PC-9 (cell line): ENCODE results near the gene ZBTB26. TPM values are rescaled to one million over a fixed set of nuclear protein-coding genes. Genes with fewer than 3 reads are reported as not detected.
"Not testable (repeated sequence)": the region's sequence is repeated elsewhere in the genome, so short reads cannot be mapped to it uniquely, and the experiment has no call there.

Source experiments
- BruUV-seq: library from RNA; stranded (reverse); fragments of 400-500 nt; replicated peaks from 2 replicates; lab custom pipeline; 2021; lab: Mats Ljungman, UMichigan
- CTCF ChIA-PET: fragments of 300-600 bp; sonication (Branson Sonifier 250); formaldehyde crosslinking; loops from one replicate; lab custom pipeline; 2022; ENCODE audit warnings: antibody characterized with exemption; lab: Charles Lee
- POLR2A ChIA-PET: fragments of 300-600 bp; sonication (Branson Sonifier 250); formaldehyde crosslinking; loops from one replicate; lab custom pipeline; 2022; ENCODE audit warnings: antibody characterized with exemption; ENCODE audit not compliant: unreplicated experiment; lab: Charles Lee
- DNase-seq, 2 experiments: peaks; one replicate each; pipeline versions ENCODE4 v3.0.0 to v3.0.0-alpha.2; 2015 to 2022; ENCODE audit warnings: mixed read lengths in 1 of 2
- H2AFZ ChIP-seq: fragments of 200-600 bp; sonication (generic); 2 replicates; pipeline ENCODE4 v1.8.1; 2017; ENCODE audit warnings: antibody characterized with exemption
- H3F3A ChIP-seq: fragments of 200-600 bp; sonication (generic); 2 replicates; pipeline ENCODE4 v1.8.1; 2017; ENCODE audit warnings: antibody characterized with exemption, mild to moderate bottlenecking, low read depth; ENCODE audit not compliant: insufficient read depth
- H3K27ac ChIP-seq: fragments of 200-600 bp; sonication (generic); 2 replicates; pipeline ENCODE4 v1.6.1; 2016; ENCODE audit warnings: mixed run types
- H3K27me3 ChIP-seq: fragments of 200-600 bp; sonication (generic); 2 replicates; pipeline ENCODE4 v1.6.1; 2016; ENCODE audit warnings: low read depth, mixed run types; ENCODE audit not compliant: insufficient read depth
- H3K36me3 ChIP-seq: fragments of 200-600 bp; sonication (generic); 2 replicates; pipeline ENCODE4 v1.6.1; 2016; ENCODE audit warnings: low read depth, mixed run types
- H3K4me1 ChIP-seq: fragments of 200-600 bp; sonication (generic); replicated peaks from 2 replicates; pipeline ENCODE4 v1.6.1; 2016; ENCODE audit warnings: mixed run types; ENCODE audit not compliant: insufficient read depth
- H3K4me2 ChIP-seq: fragments of 200-600 bp; sonication (generic); 2 replicates; pipeline ENCODE4 v1.6.1; 2017; ENCODE audit warnings: mixed run types
- H3K4me3 ChIP-seq: fragments of 200-600 bp; sonication (generic); 2 replicates; pipeline ENCODE4 v1.6.1; 2016; ENCODE audit warnings: mixed run types
- H3K79me2 ChIP-seq: fragments of 200-600 bp; sonication (generic); 2 replicates; pipeline ENCODE4 v1.6.1; 2017; ENCODE audit warnings: low read depth, mixed run types
- H3K9me2 ChIP-seq: fragments of 200-600 bp; sonication (generic); 2 replicates; pipeline ENCODE4 v1.8.1; 2017; ENCODE audit warnings: mild to moderate bottlenecking; ENCODE audit not compliant: insufficient read depth
- H3K9me3 ChIP-seq: fragments of 200-600 bp; sonication (generic); 2 replicates; pipeline ENCODE4 v1.8.1; 2016; ENCODE audit warnings: low read depth; ENCODE audit not compliant: insufficient read depth
- H4K20me1 ChIP-seq: fragments of 200-600 bp; sonication (generic); 2 replicates; pipeline ENCODE4 v1.8.1; 2017; ENCODE audit not compliant: insufficient read depth
- EZH2 ChIP-seq: fragments of 200-600 bp; sonication (generic); IDR thresholded peaks from 2 replicates; pipeline ENCODE4 v1.8.0; 2017; ENCODE audit warnings: antibody characterized with exemption, low read depth
- intact Hi-C: fragments of 100-400 bp; cut with micrococcal nuclease; formaldehyde crosslinking; loops from one replicate; pipeline ENCODE4 v1.10.0; 2022; ENCODE audit not compliant: unreplicated experiment
- total RNA-seq: library from RNA; stranded (reverse); gene quantifications from 2 replicates; pipeline ENCODE4 v1.2.3, GENCODE V29; 2021
- TF ChIP-seq, protein P1 (sequence below): fragments of 200-600 bp; sonication (generic); conservative IDR thresholded peaks from 2 replicates; pipeline ENCODE4 v1.6.1; 2017; ENCODE audit warnings: mixed run types, antibody characterized with exemption, mild to moderate bottlenecking, moderate library complexity

Gene ZBTB26
- total RNA-seq, 1 experiment from 2014 or later, result 10.2 TPM

DNA sequence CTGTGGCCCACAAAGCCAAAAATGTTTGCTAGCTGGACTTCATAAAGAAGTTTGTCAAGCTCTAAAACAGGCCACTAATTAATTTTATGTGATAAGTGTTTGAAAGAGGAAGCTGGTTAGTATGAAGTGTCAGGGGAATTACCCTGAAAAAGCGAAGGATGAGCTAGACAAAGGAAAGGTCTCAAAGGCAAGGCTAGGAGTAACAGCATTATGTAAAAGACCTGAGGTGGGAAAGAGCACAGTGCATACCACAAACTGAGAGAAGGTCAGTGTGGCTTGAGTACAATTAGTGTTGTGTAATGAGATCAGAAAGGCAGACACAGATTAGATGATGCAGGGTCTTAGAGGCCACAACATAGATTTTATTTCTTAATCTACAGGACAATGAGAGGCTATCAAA, 55.8 kb downstream of the ZBTB26 start:
- DNase-seq, result no peak
- Histone ChIP-seq H3K9me2 (no peaks in the 10 kb centered on the region), H3K79me2 (no peaks in the 10 kb centered on the region), H3K9me3 (no peaks in the 10 kb centered on the region), H3K27ac (no peak overlapping the region), H3K27me3 (no peaks in the 10 kb centered on the region), H2AFZ (no peak overlapping the region), H3F3A (no peaks in the 10 kb centered on the region), H3K36me3 (peaks cover 19% of the 10 kb centered on the region; the same call in 1 of the 2 replicates), H3K4me1 (no peaks in the 10 kb centered on the region), H3K4me2 (no peak overlapping the region), H3K4me3 (no peak overlapping the region), H4K20me1 (no peaks in the 10 kb centered on the region; the same call in 1 of the 2 replicates)
- TF ChIP-seq, protein P1, sequence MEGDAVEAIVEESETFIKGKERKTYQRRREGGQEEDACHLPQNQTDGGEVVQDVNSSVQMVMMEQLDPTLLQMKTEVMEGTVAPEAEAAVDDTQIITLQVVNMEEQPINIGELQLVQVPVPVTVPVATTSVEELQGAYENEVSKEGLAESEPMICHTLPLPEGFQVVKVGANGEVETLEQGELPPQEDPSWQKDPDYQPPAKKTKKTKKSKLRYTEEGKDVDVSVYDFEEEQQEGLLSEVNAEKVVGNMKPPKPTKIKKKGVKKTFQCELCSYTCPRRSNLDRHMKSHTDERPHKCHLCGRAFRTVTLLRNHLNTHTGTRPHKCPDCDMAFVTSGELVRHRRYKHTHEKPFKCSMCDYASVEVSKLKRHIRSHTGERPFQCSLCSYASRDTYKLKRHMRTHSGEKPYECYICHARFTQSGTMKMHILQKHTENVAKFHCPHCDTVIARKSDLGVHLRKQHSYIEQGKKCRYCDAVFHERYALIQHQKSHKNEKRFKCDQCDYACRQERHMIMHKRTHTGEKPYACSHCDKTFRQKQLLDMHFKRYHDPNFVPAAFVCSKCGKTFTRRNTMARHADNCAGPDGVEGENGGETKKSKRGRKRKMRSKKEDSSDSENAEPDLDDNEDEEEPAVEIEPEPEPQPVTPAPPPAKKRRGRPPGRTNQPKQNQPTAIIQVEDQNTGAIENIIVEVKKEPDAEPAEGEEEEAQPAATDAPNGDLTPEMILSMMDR, result no peak
- no peak for TF ChIP-seq EZH2
- ChIA-PET POLR2A (no interaction called here), CTCF (no interaction called here)
- intact Hi-C loops, result no loop called here
- no TSS peak for BruUV-seq

DNA sequence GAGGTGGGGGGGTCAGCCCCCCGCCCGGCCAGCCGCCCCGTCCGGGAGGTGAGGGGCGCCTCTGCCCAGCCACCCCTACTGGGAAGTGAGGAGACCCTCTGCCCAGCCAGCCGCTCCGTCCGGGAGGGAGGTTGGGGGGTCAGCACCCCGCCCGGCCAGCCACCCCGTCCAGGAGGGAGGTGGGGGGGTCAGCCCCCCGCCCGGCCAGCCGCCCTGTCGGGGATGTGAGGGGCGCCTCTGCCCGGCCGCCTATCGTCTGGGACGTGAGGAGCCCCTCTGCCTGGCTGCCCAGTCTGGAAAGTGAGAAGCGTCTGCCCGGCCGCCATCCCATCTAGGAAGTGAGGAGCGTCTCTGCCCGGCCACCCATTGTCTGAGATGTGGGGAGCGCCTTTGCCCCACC, 64.0 kb downstream of the ZBTB26 start:
- H3K9me2 ChIP-seq, intact Hi-C loops, H4K20me1 ChIP-seq, H3K9me3 ChIP-seq, CTCF ChIA-PET, H3K4me1 ChIP-seq, H3K27ac ChIP-seq, H2AFZ ChIP-seq, H3K27me3 ChIP-seq, DNase-seq, H3K4me3 ChIP-seq, BruUV-seq, POLR2A ChIA-PET, H3K36me3 ChIP-seq, H3F3A ChIP-seq, H3K79me2 ChIP-seq, H3K4me2 ChIP-seq: not testable (repeated sequence)

DNA sequence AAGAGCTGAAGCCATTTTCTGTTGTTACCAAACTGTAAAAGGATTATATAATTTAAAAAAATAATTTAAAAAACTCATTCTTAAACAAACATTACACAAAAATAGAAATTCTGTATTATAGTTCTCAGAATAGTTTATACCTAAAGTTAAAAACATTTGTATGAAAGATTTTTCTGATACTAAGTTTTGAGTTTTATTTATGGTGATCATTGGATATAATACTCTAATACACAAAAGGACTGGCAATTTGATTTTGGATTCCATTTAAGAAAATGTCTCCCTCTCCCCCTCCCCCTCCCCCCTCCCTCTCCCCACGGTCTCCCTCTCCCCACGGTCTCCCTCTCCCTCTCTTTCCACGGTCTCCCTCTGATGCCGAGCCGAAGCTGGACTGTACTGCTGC, 65.2 kb downstream of the ZBTB26 start:
- Histone ChIP-seq H4K20me1 (no peaks in the 10 kb centered on the region), H3K27ac (no peak overlapping the region), H3K9me2 (no peaks in the 10 kb centered on the region), H3K79me2 (no peaks in the 10 kb centered on the region), H3K27me3 (no peaks in the 10 kb centered on the region), H2AFZ (no peak overlapping the region), H3K36me3 (0 out of 2 replicates have a peak, but pooled peaks cover 4% of the 10 kb centered on the region), H3K4me1 (no peaks in the 10 kb centered on the region), H3K4me3 (no peak overlapping the region), H3K9me3 (no peaks in the 10 kb centered on the region), H3F3A (0 out of 2 replicates have a peak, but pooled peaks cover 6% of the 10 kb centered on the region), H3K4me2 (no peak overlapping the region)
- intact Hi-C loops, result no loop called here
- no peak for DNase-seq
- no TSS peak for BruUV-seq
- POLR2A ChIA-PET, result no interaction called here
- TF ChIP-seq, protein P1, result no peak
- no peak for TF ChIP-seq EZH2
- CTCF ChIA-PET, result no interaction called here

Other genes starting within 250 kb of the ZBTB26 start
- gene OR1L4, start 207.5 kb downstream of the ZBTB26 start, total RNA-seq, result not detected in 2 replicates
- not detected in 2 replicates for gene OR1L6, start 189.2 kb downstream of the ZBTB26 start, total RNA-seq
- gene OR5C1, start 142.6 kb downstream of the ZBTB26 start, total RNA-seq, result not detected in 2 replicates
- not detected in 2 replicates for gene OR1K1, start 131.4 kb downstream of the ZBTB26 start, total RNA-seq
- 23.2 and 28.9 TPM in 2 replicates for gene PDCL, start 102.9 kb downstream of the ZBTB26 start, total RNA-seq
- 58.8 and 59.3 TPM in 2 replicates for gene RC3H2, start 26.2 kb downstream of the ZBTB26 start, total RNA-seq
- gene ZBTB6, start 18.2 kb downstream of the ZBTB26 start, total RNA-seq, result 7.7 and 8.7 TPM in 2 replicates
- 95.8 and 103 TPM in 2 replicates for gene RABGAP1, start 9.5 kb upstream of the ZBTB26 start, total RNA-seq
- gene GPR21, start 102.2 kb upstream of the ZBTB26 start, total RNA-seq, result 1.6 and 3.7 TPM in 2 replicates